ENCODE results near the gene TMEM106C.

The TMEM106C gene

DNA sequence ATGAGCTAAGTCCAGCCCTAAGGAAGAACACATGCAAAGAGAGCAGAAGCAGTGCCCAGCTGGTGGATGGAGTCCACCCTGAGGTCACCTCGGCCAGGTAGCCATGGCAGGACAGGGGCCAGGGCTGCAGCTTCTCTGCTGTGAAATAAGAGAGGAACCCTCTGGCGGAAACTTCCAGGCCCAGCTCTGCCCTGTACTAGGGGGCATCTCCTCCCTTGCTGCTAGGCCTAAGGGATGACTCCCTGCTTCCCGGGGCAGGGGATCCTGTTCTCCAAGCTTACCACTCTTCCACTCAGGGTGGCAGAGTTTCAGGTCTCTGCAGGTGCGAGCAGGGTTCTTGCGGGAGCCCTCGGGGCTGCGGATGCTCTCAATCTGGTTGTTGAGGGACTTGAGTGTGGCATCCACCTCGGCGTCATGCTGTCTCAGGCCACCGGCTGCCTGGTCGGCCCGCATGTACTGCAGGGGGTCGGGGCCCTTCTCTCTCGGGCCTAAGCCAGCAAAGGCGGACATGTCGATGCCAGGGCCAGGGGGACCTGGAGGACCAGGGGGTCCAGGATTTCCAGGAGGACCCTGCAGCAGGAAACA, 11.7 kb downstream of the TMEM106C start:
- TF ChIP-seq ZNF8 (CRISPR knock-in tag; IDR thresholded peaks at IDR 0.05) (no peak), ARNTL (CRISPR knock-in tag; IDR thresholded peaks at IDR 0.05; ENCODE audit: borderline replicate concordance, low read depth) (no peak), RARB (CRISPR knock-in tag; IDR thresholded peaks at IDR 0.05) (no peak), SNAI2 (CRISPR knock-in tag; IDR thresholded peaks at IDR 0.05) (no peak)
- ATAC-seq: no peak

DNA sequence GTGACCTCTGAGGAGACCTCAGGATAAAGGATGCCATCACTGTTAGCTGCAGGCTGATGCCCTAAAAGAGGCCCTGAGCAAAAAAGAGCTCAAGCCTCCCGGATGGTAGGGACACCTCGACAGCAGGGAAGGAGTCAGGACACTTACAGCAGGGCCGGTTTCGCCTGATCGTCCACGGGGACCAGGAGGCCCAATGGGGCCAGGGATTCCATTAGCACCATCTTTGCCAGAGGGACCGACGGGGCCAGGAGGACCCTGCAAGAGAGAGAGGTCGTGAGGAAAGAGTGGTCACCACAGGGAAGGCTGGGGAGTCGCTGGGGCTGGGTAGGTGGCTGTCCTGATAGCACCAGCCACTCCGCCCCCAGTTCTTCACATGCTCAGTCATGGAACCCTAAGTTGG, 12.4 kb downstream of the TMEM106C start:
- no peak for TF ChIP-seq ISL1 (CRISPR knock-in tag; IDR thresholded peaks at IDR 0.05)
- no peak for TF ChIP-seq ARNTL (CRISPR knock-in tag; IDR thresholded peaks at IDR 0.05; ENCODE audit: borderline replicate concordance, low read depth)
- TF ChIP-seq ESRRG (CRISPR knock-in tag; IDR thresholded peaks at IDR 0.05): no peak
- TF ChIP-seq ZNF70 (CRISPR knock-in tag; IDR thresholded peaks at IDR 0.05): no peak
- TF ChIP-seq SNAI2 (CRISPR knock-in tag; IDR thresholded peaks at IDR 0.05): no peak
- no peak for TF ChIP-seq ZC3H10 (CRISPR knock-in tag; IDR thresholded peaks at IDR 0.05)
- TF ChIP-seq RARB (CRISPR knock-in tag; IDR thresholded peaks at IDR 0.05): no peak
- no peak for TF ChIP-seq TOX (CRISPR knock-in tag; IDR thresholded peaks at IDR 0.05; ENCODE audit: borderline replicate concordance)
- no peak for TF ChIP-seq TCF4 (CRISPR knock-in tag; IDR thresholded peaks at IDR 0.05; ENCODE audit: borderline replicate concordance)
- TF ChIP-seq, protein P1, sequence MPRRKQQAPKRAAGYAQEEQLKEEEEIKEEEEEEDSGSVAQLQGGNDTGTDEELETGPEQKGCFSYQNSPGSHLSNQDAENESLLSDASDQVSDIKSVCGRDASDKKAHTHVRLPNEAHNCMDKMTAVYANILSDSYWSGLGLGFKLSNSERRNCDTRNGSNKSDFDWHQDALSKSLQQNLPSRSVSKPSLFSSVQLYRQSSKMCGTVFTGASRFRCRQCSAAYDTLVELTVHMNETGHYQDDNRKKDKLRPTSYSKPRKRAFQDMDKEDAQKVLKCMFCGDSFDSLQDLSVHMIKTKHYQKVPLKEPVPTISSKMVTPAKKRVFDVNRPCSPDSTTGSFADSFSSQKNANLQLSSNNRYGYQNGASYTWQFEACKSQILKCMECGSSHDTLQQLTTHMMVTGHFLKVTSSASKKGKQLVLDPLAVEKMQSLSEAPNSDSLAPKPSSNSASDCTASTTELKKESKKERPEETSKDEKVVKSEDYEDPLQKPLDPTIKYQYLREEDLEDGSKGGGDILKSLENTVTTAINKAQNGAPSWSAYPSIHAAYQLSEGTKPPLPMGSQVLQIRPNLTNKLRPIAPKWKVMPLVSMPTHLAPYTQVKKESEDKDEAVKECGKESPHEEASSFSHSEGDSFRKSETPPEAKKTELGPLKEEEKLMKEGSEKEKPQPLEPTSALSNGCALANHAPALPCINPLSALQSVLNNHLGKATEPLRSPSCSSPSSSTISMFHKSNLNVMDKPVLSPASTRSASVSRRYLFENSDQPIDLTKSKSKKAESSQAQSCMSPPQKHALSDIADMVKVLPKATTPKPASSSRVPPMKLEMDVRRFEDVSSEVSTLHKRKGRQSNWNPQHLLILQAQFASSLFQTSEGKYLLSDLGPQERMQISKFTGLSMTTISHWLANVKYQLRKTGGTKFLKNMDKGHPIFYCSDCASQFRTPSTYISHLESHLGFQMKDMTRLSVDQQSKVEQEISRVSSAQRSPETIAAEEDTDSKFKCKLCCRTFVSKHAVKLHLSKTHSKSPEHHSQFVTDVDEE (CRISPR knock-in tag; IDR thresholded peaks at IDR 0.05): no peak
- no peak for TF ChIP-seq ZNF565 (CRISPR knock-in tag; conservative IDR thresholded peaks at IDR 0.05; ENCODE audit: low read depth)
- TF ChIP-seq, protein P2, sequence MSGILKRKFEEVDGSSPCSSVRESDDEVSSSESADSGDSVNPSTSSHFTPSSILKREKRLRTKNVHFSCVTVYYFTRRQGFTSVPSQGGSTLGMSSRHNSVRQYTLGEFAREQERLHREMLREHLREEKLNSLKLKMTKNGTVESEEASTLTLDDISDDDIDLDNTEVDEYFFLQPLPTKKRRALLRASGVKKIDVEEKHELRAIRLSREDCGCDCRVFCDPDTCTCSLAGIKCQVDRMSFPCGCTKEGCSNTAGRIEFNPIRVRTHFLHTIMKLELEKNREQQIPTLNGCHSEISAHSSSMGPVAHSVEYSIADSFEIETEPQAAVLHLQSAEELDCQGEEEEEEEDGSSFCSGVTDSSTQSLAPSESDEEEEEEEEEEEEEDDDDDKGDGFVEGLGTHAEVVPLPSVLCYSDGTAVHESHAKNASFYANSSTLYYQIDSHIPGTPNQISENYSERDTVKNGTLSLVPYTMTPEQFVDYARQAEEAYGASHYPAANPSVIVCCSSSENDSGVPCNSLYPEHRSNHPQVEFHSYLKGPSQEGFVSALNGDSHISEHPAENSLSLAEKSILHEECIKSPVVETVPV (CRISPR knock-in tag; IDR thresholded peaks at IDR 0.05): no peak
- no peak for TF ChIP-seq BACH2 (CRISPR knock-in tag; IDR thresholded peaks at IDR 0.05; ENCODE audit: borderline replicate concordance)
- TF ChIP-seq, protein P3, sequence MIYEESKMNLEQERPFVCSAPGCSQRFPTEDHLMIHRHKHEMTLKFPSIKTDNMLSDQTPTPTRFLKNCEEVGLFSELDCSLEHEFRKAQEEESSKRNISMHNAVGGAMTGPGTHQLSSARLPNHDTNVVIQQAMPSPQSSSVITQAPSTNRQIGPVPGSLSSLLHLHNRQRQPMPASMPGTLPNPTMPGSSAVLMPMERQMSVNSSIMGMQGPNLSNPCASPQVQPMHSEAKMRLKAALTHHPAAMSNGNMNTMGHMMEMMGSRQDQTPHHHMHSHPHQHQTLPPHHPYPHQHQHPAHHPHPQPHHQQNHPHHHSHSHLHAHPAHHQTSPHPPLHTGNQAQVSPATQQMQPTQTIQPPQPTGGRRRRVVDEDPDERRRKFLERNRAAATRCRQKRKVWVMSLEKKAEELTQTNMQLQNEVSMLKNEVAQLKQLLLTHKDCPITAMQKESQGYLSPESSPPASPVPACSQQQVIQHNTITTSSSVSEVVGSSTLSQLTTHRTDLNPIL (CRISPR knock-in tag; IDR thresholded peaks at IDR 0.05; ENCODE audit: low read depth): no peak
- no peak for TF ChIP-seq OSR1 (CRISPR knock-in tag; IDR thresholded peaks at IDR 0.05)
- TF ChIP-seq ZFP3 (CRISPR knock-in tag; IDR thresholded peaks at IDR 0.05): no peak
- no peak for TF ChIP-seq ZFP30 (CRISPR knock-in tag; IDR thresholded peaks at IDR 0.05)
- no peak for TF ChIP-seq GLIS3 (CRISPR knock-in tag; IDR thresholded peaks at IDR 0.05)
- TF ChIP-seq CSDC2 (CRISPR knock-in tag; IDR thresholded peaks at IDR 0.05): no peak
- ATAC-seq: no peak

DNA sequence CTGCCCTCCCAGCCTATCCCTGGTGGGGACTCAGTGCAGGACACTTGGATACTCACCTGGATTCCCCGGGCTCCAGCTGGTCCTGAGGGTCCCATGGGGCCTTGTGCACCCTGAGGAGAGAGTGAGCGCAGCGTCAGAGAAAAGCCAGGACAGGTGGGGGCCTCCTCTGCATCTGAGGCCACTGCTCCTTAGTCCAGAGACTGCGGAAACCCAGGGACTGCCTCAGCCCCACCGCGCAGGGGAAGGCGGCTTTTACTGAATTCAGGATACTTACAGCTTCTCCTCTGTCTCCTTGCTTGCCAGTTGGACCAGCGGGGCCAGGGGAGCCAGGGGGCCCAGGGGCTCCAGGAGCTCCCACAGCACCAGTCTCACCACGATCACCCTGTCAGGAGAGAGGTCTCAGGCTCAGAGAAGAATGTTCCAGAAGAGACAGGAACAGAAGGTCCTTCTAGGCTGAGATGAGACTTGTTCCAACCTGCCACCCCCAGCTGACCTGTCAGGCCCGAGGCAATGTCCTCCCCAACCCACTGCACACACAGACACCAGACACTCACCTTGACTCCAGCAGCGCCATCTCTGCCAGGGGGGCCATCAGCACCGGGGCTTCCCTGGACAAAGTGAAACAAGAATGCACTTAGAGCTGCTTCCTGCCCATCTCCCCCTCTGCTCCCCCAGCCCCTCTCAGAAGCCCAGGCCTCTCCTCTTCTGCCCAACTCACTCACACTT, 13.8 kb downstream of the TMEM106C start:
- ATAC-seq: no peak
- TF ChIP-seq TOX (CRISPR knock-in tag; IDR thresholded peaks at IDR 0.05; ENCODE audit: borderline replicate concordance): no peak
- TF ChIP-seq, protein P3 (CRISPR knock-in tag; IDR thresholded peaks at IDR 0.05; ENCODE audit: low read depth): no peak
- no peak for TF ChIP-seq ZFP30 (CRISPR knock-in tag; IDR thresholded peaks at IDR 0.05)
- no peak for TF ChIP-seq ZFP3 (CRISPR knock-in tag; IDR thresholded peaks at IDR 0.05)
- TF ChIP-seq ZNF8 (CRISPR knock-in tag; IDR thresholded peaks at IDR 0.05): no peak
